Measurements from ENCODE around the gene GMPPB. TPM values are rescaled to one million over a fixed set of nuclear protein-coding genes. Genes with fewer than 3 reads are reported as not detected.

The GMPPB gene
- total and polyA plus RNA-seq, 9 of the 15 experiments (the other 6 are each of a cell fraction or from before 2014, with no cell fraction given): 0.53 to 17.4 (median 8.1) TPM

DNA sequence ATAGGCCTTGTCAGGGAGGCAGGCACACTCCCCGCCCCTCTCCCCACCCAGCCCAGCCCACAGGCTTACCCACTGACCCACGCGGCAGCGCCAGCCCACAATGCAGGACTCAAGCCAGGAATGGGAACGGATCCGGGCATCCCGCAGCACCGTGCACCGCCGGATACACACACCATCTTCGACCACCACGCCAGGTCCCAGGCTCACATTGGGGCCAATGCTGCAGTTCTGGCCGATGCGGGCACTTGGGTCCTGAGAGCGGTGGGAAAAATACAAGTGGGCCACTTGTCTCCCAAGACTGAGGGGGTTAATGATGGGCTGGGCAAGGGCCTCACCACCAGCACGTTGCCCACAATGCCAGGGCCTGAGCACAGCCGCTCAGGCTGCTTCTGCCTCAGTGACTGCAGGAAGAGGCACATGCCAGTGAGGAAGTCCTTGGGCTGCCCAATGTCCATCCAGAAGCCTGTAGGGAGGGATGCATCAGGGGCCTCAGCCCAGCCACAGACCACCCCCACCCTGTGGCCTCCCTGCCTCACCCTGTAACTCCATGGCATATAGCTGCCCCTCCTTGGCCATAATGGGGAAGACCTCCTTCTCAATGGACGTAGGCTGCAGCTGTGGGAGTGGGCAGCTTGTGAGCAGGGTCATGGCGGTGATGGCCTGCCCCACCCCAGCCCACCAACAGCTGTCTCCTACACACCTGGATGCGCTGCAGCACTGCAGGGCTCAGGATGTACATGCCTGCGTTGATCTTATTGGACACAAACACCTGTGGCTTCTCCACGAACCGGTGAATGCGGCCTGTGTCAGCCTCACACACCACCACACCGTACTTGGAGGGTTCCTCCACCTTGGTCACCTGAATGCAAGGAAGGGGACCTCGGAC, 1.6 kb downstream of the GMPPB start (continued):
- TF ChIP-seq CHD4 (IDR thresholded peaks at IDR 0.05; ENCODE audit: insufficient read depth, insufficient replicate concordance, low read depth, low read length, poor library complexity, severe bottlenecking) (no peak), POLR2A (conservative IDR thresholded peaks at IDR 0.05) (peak; percentile 27; the same call in 1 of the 2 replicates), ZBTB5 (IDR thresholded peaks at IDR 0.05) (no peak), RFX5 (IDR thresholded peaks at IDR 0.05; ENCODE audit: low read depth, low read length) (no peak), POLR2G (IDR thresholded peaks at IDR 0.05; ENCODE audit: low read depth, low read length) (peak; percentile 74; the same call in 1 of the 2 replicates)

DNA sequence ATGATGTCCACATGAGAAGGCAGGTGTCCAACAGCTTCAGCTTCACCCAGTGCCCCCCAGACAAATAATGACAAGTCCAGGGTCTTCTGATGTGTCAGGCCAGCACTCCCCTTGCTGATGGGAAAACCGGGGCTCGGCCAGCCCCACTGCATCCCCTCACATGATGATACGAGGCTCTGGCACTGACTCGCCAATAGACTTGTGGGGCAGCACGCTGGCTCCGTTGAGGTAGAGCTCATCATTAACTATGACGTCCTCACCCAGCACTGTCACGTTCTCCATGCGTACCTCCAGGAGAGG, 2.2 kb downstream of the GMPPB start:
- no peaks in the 10 kb centered on the region for H3K9me1 ChIP-seq (ENCODE audit: control insufficient read depth, insufficient read depth, low read length)
- H3K9ac ChIP-seq (ENCODE audit: insufficient read depth in 1 of 2, low read depth in 2 of 2, low read length in 2 of 2): no peak overlapping the region; a peak in 1 of 4 replicates
- no peak overlapping the region for H3K4me3 ChIP-seq
- in situ Hi-C loops (cut with MboI) (no loop called here), intact Hi-C loops (cut with micrococcal nuclease) (loop anchor here (5.0 kb wide), 1 partner anchor 116 kb away; no protein-coding TSS in a partner anchor)
- peaks cover 64% of the 10 kb centered on the region; the same call in 2 of the 3 replicates for H3K36me3 ChIP-seq (ENCODE audit: control insufficient read depth, insufficient read depth, low read length)
- peaks cover 2 to 41% of the 10 kb centered on the region in 2 experiments; a peak in 4 of 5 replicates for H3K4me1 ChIP-seq (replicated peaks in 1 of 2; ENCODE audit: control insufficient read depth in 2 of 2, insufficient read depth in 2 of 2, low read length in 2 of 2)
- DNase-seq (ENCODE audit: extremely low read depth in 1 of 4, low spot score in 3 of 4) (no peak), ATAC-seq (no peak), FAIRE-seq (no peak)
- no CpG with 5 or more reads among the region's 9 CpGs for WGBS (ENCODE audit: insufficient coverage, low coverage, missing lambda C conversion rate)
- peaks cover 12% of the 10 kb centered on the region for H3K79me2 ChIP-seq (ENCODE audit: control insufficient read depth, insufficient read depth, low read length)
- no peaks in the 10 kb centered on the region for H3K27me3 ChIP-seq (ENCODE audit: control insufficient read depth in 2 of 2, insufficient read depth in 2 of 2, low read length in 2 of 2)
- TF ChIP-seq POLR2A (conservative IDR thresholded peaks at IDR 0.05) (0 out of 2 replicates have a peak, but pooled peaks have one; percentile 5), XRCC5 (IDR thresholded peaks at IDR 0.05; ENCODE audit: low read depth, low read length) (no peak), COPS2 (conservative IDR thresholded peaks at IDR 0.05) (no peak)
- no peaks in the 10 kb centered on the region for H3K9me3 ChIP-seq (replicated peaks; ENCODE audit: control insufficient read depth, insufficient read depth, low read depth, low read length)
- H3K27ac ChIP-seq (ENCODE audit: extremely low read depth, low read depth, low read length): no peak overlapping the region
- H3K4me2 ChIP-seq (ENCODE audit: insufficient read depth, low read length): no peak overlapping the region
- CTCF ChIA-PET (ENCODE audit: low intra/inter-chr PET ratio): no interaction called here
- POLR2A ChIA-PET: interaction anchor here (0.7 kb wide), 1 partner anchor 14 kb away, joined by 3 read pairs; no protein-coding TSS in a partner anchor
- no peak overlapping the region for H2AFZ ChIP-seq (ENCODE audit: low read depth, low read length)
- 0 out of 2 replicates have a peak, but pooled peaks cover 3% of the 10 kb centered on the region for H4K20me1 ChIP-seq (replicated peaks; ENCODE audit: control insufficient read depth, insufficient read depth, low read length)
- BruUV-seq (replicated peaks): no TSS peak

All from K562 (cell line).